DOHH2 (cell line): ENCODE measurements around the gene MC1R.
"Not testable (repeated sequence)": the region's sequence is repeated elsewhere in the genome, so short reads cannot be mapped to it uniquely, and the experiment has no call there.

ENCODE experiments used
- CTCF ChIP-seq: fragments of 200-600 bp; sonication (generic); IDR thresholded peaks from one replicate; pipeline ENCODE4 v1.5.1; 2014; ENCODE audit warnings: antibody characterized with exemption, mild to moderate bottlenecking, low read depth, low read length; ENCODE audit not compliant: poor library complexity, severe bottlenecking
- EZH2phosphoT487 ChIP-seq: fragments of 200-600 bp; sonication (generic); IDR thresholded peaks from 2 replicates; pipeline ENCODE4 v1.6.1; 2017; ENCODE audit warnings: borderline replicate concordance, mild to moderate bottlenecking, antibody characterized with exemption, low read length, moderate library complexity, mixed read lengths

GRCh38 chr16:89879123-89879522, 39.5 kb upstream of the MC1R start:
- not testable (repeated sequence) for TF ChIP-seq EZH2phosphoT487, CTCF
